Liver (tissue), 3 donors: ENCODE data around the gene FRAS1.

Experiments
- EGR1 ChIP-seq, 2 donors: IDR thresholded peaks; 2 replicates each; pipeline ENCODE4 v1.6.1; 2016 to 2018; ENCODE audit warnings: antibody characterized with exemption in 2 of 2, low read depth in 2 of 2
- FOXA1 ChIP-seq: IDR thresholded peaks from 2 replicates; pipeline ENCODE4 v1.6.1; 2016; ENCODE audit warnings: antibody characterized with exemption
- HNF4G ChIP-seq: IDR thresholded peaks from 2 replicates; pipeline ENCODE4 v1.6.1; 2016; ENCODE audit warnings: antibody characterized with exemption
- JUND ChIP-seq, 2 donors: IDR thresholded peaks; 2 replicates each; pipeline ENCODE4 v1.6.1; 2016; ENCODE audit warnings: antibody characterized with exemption in 2 of 2
- RAD21 ChIP-seq, 2 donors: IDR thresholded peaks; 2 replicates each; pipeline ENCODE4 v1.6.1; 2016; ENCODE audit warnings: antibody characterized with exemption in 2 of 2, mild to moderate bottlenecking in 2 of 2
- TAF1 ChIP-seq: conservative IDR thresholded peaks from 2 replicates; pipeline ENCODE4 v1.6.1; 2016; ENCODE audit warnings: antibody characterized with exemption, mild to moderate bottlenecking
- YY1 ChIP-seq: IDR thresholded peaks from 2 replicates; pipeline ENCODE4 v1.6.1; 2016; ENCODE audit warnings: antibody characterized with exemption, mild to moderate bottlenecking
- TF ChIP-seq, protein P1 (sequence below): IDR thresholded peaks from 2 replicates; pipeline ENCODE4 v1.6.1; 2016; ENCODE audit warnings: antibody characterized with exemption
- TF ChIP-seq, protein P2 (sequence below): fragments of 150-350 bp; IDR thresholded peaks from 2 replicates; pipeline ENCODE4 v1.5.1; 2017; ENCODE audit warnings: improper control_type of control experiment, low read depth, low read length; ENCODE audit not compliant: missing input control
- TF ChIP-seq, protein P3 (sequence below): IDR thresholded peaks from 2 replicates; pipeline ENCODE4 v1.6.1; 2016; ENCODE audit warnings: antibody characterized with exemption, mild to moderate bottlenecking
- donor health status: healthy.
- donor health status: healthy.

DNA sequence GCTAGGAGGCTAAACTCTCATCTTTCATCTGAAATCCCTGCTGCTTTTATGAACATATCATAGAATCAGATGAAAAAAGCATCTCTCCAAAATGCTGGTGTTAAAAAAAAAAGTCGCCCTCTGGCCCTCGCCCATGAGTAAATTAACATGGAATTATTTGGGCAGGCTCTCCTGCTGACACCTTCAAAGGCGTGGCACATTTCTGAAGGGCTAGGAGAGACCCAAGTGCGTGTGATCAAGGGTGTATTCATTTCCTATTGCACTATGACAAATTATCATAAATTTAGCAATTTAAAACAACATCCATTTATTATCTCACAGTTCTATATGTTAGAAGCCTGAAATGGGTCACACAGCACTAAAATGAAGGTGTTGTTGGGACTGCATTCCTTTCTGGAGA lies 499.5 kb downstream of the FRAS1 start:
- TF ChIP-seq, protein P1, sequence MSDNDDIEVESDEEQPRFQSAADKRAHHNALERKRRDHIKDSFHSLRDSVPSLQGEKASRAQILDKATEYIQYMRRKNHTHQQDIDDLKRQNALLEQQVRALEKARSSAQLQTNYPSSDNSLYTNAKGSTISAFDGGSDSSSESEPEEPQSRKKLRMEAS = no peak
- TF ChIP-seq, protein P2, sequence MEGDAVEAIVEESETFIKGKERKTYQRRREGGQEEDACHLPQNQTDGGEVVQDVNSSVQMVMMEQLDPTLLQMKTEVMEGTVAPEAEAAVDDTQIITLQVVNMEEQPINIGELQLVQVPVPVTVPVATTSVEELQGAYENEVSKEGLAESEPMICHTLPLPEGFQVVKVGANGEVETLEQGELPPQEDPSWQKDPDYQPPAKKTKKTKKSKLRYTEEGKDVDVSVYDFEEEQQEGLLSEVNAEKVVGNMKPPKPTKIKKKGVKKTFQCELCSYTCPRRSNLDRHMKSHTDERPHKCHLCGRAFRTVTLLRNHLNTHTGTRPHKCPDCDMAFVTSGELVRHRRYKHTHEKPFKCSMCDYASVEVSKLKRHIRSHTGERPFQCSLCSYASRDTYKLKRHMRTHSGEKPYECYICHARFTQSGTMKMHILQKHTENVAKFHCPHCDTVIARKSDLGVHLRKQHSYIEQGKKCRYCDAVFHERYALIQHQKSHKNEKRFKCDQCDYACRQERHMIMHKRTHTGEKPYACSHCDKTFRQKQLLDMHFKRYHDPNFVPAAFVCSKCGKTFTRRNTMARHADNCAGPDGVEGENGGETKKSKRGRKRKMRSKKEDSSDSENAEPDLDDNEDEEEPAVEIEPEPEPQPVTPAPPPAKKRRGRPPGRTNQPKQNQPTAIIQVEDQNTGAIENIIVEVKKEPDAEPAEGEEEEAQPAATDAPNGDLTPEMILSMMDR = no peak
- no peak for TF ChIP-seq TAF1
- no peak for TF ChIP-seq RAD21 (IDR thresholded peaks at IDR 0.05)
- TF ChIP-seq, protein P3, sequence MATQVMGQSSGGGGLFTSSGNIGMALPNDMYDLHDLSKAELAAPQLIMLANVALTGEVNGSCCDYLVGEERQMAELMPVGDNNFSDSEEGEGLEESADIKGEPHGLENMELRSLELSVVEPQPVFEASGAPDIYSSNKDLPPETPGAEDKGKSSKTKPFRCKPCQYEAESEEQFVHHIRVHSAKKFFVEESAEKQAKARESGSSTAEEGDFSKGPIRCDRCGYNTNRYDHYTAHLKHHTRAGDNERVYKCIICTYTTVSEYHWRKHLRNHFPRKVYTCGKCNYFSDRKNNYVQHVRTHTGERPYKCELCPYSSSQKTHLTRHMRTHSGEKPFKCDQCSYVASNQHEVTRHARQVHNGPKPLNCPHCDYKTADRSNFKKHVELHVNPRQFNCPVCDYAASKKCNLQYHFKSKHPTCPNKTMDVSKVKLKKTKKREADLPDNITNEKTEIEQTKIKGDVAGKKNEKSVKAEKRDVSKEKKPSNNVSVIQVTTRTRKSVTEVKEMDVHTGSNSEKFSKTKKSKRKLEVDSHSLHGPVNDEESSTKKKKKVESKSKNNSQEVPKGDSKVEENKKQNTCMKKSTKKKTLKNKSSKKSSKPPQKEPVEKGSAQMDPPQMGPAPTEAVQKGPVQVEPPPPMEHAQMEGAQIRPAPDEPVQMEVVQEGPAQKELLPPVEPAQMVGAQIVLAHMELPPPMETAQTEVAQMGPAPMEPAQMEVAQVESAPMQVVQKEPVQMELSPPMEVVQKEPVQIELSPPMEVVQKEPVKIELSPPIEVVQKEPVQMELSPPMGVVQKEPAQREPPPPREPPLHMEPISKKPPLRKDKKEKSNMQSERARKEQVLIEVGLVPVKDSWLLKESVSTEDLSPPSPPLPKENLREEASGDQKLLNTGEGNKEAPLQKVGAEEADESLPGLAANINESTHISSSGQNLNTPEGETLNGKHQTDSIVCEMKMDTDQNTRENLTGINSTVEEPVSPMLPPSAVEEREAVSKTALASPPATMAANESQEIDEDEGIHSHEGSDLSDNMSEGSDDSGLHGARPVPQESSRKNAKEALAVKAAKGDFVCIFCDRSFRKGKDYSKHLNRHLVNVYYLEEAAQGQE = no peak
- no peak for TF ChIP-seq HNF4G
- TF ChIP-seq JUND (IDR thresholded peaks at IDR 0.05) = no peak
- TF ChIP-seq YY1 = no peak
- no peak for TF ChIP-seq EGR1 (IDR thresholded peaks at IDR 0.05; ENCODE audit: low read depth in 2 of 2)
- no peak for TF ChIP-seq FOXA1
